ENCODE results near the gene TM9SF4.

The TM9SF4 gene

DNA sequence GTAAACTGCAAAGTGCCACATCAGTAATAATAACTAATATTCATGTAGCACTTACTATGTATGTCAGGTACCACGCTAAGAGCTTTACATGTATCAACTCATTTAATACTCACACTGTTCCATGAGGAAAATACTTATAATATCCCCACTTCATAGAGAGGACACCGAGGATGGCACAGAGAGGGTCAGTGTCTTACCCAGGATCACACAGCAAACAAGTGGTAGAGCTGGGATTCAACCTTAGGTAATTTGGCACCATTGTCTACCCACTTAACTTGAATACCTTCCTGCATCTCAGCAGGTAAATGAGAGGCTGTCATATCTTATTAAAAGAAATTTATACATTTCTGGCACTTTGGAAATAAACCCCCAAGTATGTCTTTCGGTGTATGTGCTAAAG, 106.2 kb downstream of the TM9SF4 start:
- TF ChIP-seq EP300 (IDR thresholded peaks at IDR 0.05; ENCODE audit: borderline replicate concordance) (no peak), EGR1 (IDR thresholded peaks at IDR 0.05) (no peak), CREB1 (IDR thresholded peaks at IDR 0.05; ENCODE audit: low read depth) (no peak), REST (IDR thresholded peaks at IDR 0.05; ENCODE audit: low read depth) (no peak), TEAD4 (IDR thresholded peaks at IDR 0.05) (no peak), USF1 (IDR thresholded peaks at IDR 0.05) (no peak), NFIC (IDR thresholded peaks at IDR 0.05) (no peak), CEBPB (IDR thresholded peaks at IDR 0.05) (no peak)

- TF ChIP-seq CEBPB (IDR thresholded peaks at IDR 0.05) (no peak), TCF12 (IDR thresholded peaks at IDR 0.05; ENCODE audit: low read depth) (no peak), EGR1 (IDR thresholded peaks at IDR 0.05) (no peak), RAD21 (IDR thresholded peaks at IDR 0.05; ENCODE audit: low read depth) (no peak), TAF1 (IDR thresholded peaks at IDR 0.05; ENCODE audit: low read depth) (no peak), ZBTB7A (IDR thresholded peaks at IDR 0.05; ENCODE audit: low read depth) (no peak)
- TF ChIP-seq, protein P1, sequence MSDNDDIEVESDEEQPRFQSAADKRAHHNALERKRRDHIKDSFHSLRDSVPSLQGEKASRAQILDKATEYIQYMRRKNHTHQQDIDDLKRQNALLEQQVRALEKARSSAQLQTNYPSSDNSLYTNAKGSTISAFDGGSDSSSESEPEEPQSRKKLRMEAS (IDR thresholded peaks at IDR 0.05), result no peak
Measured at GRCh38 chr20:32216179-32217142, 106.9 kb downstream of the TM9SF4 start.

All from Ishikawa (cell line).